T-cell (primary cell): ENCODE data around the gene ABTB2. TPM values are rescaled to one million over a fixed set of nuclear protein-coding genes. Genes with fewer than 3 reads are reported as not detected.

ENCODE experiments used
- ATAC-seq, 4 experiments: fragments of 200-7000 bp in 3 of 4; fragments of 150-1000 bp in 1 of 4; cut with Tn5 transposase; replicated peaks in 1 of 4; 1 replicate in 3 of 4; 2 replicates in 1 of 4; pipeline ENCODE4 v1.10.0; 2021; ENCODE audit warnings: moderate library complexity in 3 of 4, mild to moderate bottlenecking in 2 of 4, moderate number of reproducible peaks in 1 of 4
- CTCF ChIA-PET, 2 donors: fragments of 300-600 bp; sonication (Branson Sonifier 250); formaldehyde crosslinking; loops; one replicate each; lab custom pipeline; 2022; ENCODE audit warnings: antibody characterized with exemption in 2 of 2; lab: Charles Lee
- POLR2A ChIA-PET, 2 donors: fragments of 300-600 bp; sonication (Branson Sonifier 250); formaldehyde crosslinking; loops; one replicate each; lab custom pipeline; 2022; ENCODE audit warnings: antibody characterized with exemption in 2 of 2; lab: Charles Lee
- DNase-seq, 35 experiments: peaks; one replicate each; pipeline versions ENCODE4 v3.0.0 to v3.0.0-alpha.2; 2013 to 2023
- H3K27ac ChIP-seq: one replicate; pipeline ENCODE4 v1.5.1; 2013; ENCODE audit warnings: low read length
- H3K27me3 ChIP-seq, 2 experiments: replicated peaks in 1 of 2; 1 replicate in 1 of 2; 2 replicates in 1 of 2; pipeline versions ENCODE4 v1.6.1 to v1.7.0; 2013; ENCODE audit warnings: low read length in 1 of 2, mixed read lengths in 1 of 2; ENCODE audit not compliant: control insufficient read depth in 2 of 2, insufficient read depth in 2 of 2; ENCODE audit errors: extremely low read depth in 1 of 2
- H3K36me3 ChIP-seq, 2 donors: 1 replicate in 1 of 2; 2 replicates in 1 of 2; pipeline versions ENCODE4 v1.6.1 to v1.7.0; 2013; ENCODE audit warnings: low read length in 1 of 2; ENCODE audit not compliant: control insufficient read depth in 2 of 2, insufficient read depth in 1 of 2; ENCODE audit errors: extremely low read depth in 1 of 2
- H3K4me1 ChIP-seq, 2 experiments: 1 replicate in 1 of 2; 2 replicates in 1 of 2; pipeline versions ENCODE4 v1.6.1 to v1.7.0; 2013; ENCODE audit warnings: low read length in 2 of 2, mixed read lengths in 1 of 2; ENCODE audit not compliant: insufficient read depth in 2 of 2, control insufficient read depth in 1 of 2; ENCODE audit errors: extremely low read depth in 1 of 2
- H3K4me3 ChIP-seq, 2 donors: 1 replicate in 1 of 2; 2 replicates in 1 of 2; pipeline versions ENCODE4 v1.5.1 to v1.7.0; 2013; ENCODE audit warnings: mild to moderate bottlenecking in 2 of 2, low read length in 1 of 2, moderate library complexity in 1 of 2; ENCODE audit not compliant: control insufficient read depth in 1 of 2; ENCODE audit errors: extremely low read depth in 1 of 2
- H3K9me3 ChIP-seq: 2 replicates; pipeline ENCODE4 v1.7.0; 2013
- H3K27ac Mint-ChIP-seq, 2 donors: one replicate each; pipeline ENCODE4 v1.8.0; 2020 to 2021; ENCODE audit warnings: mild to moderate bottlenecking in 2 of 2, mixed read lengths in 2 of 2
- H3K27me3 Mint-ChIP-seq, 2 donors: one replicate each; pipeline ENCODE4 v1.8.0; 2021 to 2022; ENCODE audit warnings: mixed read lengths in 2 of 2
- H3K36me3 Mint-ChIP-seq: one replicate; pipeline ENCODE4 v1.8.0; 2021; ENCODE audit warnings: mixed read lengths
- H3K4me1 Mint-ChIP-seq, 3 donors: one replicate each; pipeline ENCODE4 v1.8.0; 2020 to 2022; ENCODE audit warnings: mixed read lengths in 3 of 3, mild to moderate bottlenecking in 1 of 3
- H3K4me3 Mint-ChIP-seq, 3 donors: one replicate each; pipeline ENCODE4 v1.8.0; 2020 to 2022; ENCODE audit warnings: mild to moderate bottlenecking in 3 of 3, mixed read lengths in 3 of 3, moderate library complexity in 3 of 3
- H3K9me3 Mint-ChIP-seq, 3 donors: one replicate each; pipeline ENCODE4 v1.8.0; 2020 to 2022; ENCODE audit warnings: mixed read lengths in 3 of 3
- WGBS: methylation state at CpG from one replicate; pipeline ENCODE4 v1.1.5; 2013; ENCODE audit warnings: missing lambda C conversion rate; ENCODE audit not compliant: insufficient coverage; 5-methylcytosine and 5-hydroxymethylcytosine counted together
- total RNA-seq, 35 experiments: library from RNA in 6 of 35; stranded (reverse) in 6 of 35; fragments of 120-200 nt in 1 of 35; gene quantifications; one replicate each; pipeline versions ENCODE4 v1.2.1 to v1.2.4 and lab custom pipeline; 2013 to 2026

The ABTB2 gene
- total RNA-seq, 5 donors from 2014 or later (not counting 1 experiment from before 2014, with no cell fraction given): 0.50 to 0.93 (median 0.82) TPM

GRCh38 chr11:34175284-34176019 lies 182.4 kb downstream of the ABTB2 start:
- H3K9me3 ChIP-seq: no peaks in the 10 kb centered on the region
- H3K4me1 ChIP-seq: peaks cover 0 to 13% of the 10 kb centered on the region in 2 experiments
- Mint-ChIP-seq H3K4me3 (peak overlapping the region in 1 of 3 donors; percentile 62), H3K9me3 (no peaks in the 10 kb centered on the region), H3K36me3 (no peaks in the 10 kb centered on the region), H3K4me1 (peaks cover 3 to 7% (median 5%) of the 10 kb centered on the region in 3 donors), H3K27ac (no peak overlapping the region), H3K27me3 (no peaks in the 10 kb centered on the region)
- H3K27ac ChIP-seq: no peak overlapping the region
- H3K36me3 ChIP-seq: no peaks in the 10 kb centered on the region
- WGBS: 100% methylated on average over 2 of the region's 7 CpGs
- ChIA-PET POLR2A (no interaction called here), CTCF (interaction anchor here (0.6 to 1.3 kb wide), 3 partner anchors 84 to 261 kb away, joined by 3 to 5 read pairs (median 3); no protein-coding TSS in a partner anchor)
- DNase-seq: no peak
- H3K27me3 ChIP-seq: peaks cover 0 to 35% of the 10 kb centered on the region in 2 experiments
- H3K4me3 ChIP-seq: no peak overlapping the region
- ATAC-seq: no peak

GRCh38 chr11:34174412-34175041 lies 183.3 kb downstream of the ABTB2 start:
- no peaks in the 10 kb centered on the region for H3K27me3 Mint-ChIP-seq
- peak overlapping the region in 1 of 2 donors; percentile 41 for H3K4me3 ChIP-seq
- H3K36me3 ChIP-seq: no peaks in the 10 kb centered on the region
- CTCF ChIA-PET: interaction anchor here (0.5 to 1.5 kb wide), 33 partner anchors 8 to 1313 kb away, joined by 3 to 27 read pairs (median 4); partner anchors contain the start of genes ABTB2 (in 2 of the 2) and NAT10 (in 1 of the 2)
- no peaks in the 10 kb centered on the region for H3K9me3 ChIP-seq
- no peaks in the 10 kb centered on the region for H3K9me3 Mint-ChIP-seq
- peaks cover 0 to 13% of the 10 kb centered on the region in 2 experiments for H3K4me1 ChIP-seq
- WGBS: 23% methylated on average over 30 of the region's 33 CpGs
- peaks cover 3 to 7% (median 5%) of the 10 kb centered on the region in 3 donors for H3K4me1 Mint-ChIP-seq
- ATAC-seq: peak; percentile 96 to 100 (median 98)
- DNase-seq: peak; percentile 38 to 85 (median 73)
- peaks cover 0 to 35% of the 10 kb centered on the region in 2 experiments for H3K27me3 ChIP-seq
- POLR2A ChIA-PET: interaction anchor here (0.6 to 0.7 kb wide), 3 partner anchors 64 to 77 kb away, joined by 6 to 10 read pairs (median 6); no protein-coding TSS in a partner anchor
- H3K27ac ChIP-seq: no peak overlapping the region
- no peaks in the 10 kb centered on the region for H3K36me3 Mint-ChIP-seq
- H3K4me3 Mint-ChIP-seq: peak overlapping the region; percentile 9 to 62 (median 37)
- H3K27ac Mint-ChIP-seq: no peak overlapping the region

DNA sequence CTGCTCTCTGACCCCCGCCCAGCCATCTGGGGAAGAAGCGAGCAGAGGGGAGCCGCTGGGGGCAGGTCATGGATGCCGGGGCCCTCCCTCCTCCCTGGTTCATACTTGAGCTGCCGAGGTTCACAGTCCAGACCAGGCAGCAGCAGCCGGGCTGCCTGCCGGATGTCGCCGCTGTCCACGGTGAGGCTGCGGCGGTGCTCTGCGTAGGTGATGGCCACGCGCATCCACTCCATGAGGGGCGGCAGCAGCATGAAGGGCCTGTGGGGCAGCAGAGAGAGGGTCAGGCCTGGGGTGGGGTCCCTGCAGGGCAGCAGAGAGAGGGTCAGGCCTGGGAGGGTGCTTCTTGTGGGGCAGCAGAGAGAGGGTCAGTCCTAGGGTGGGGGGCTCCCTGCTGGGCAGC lies 184.8 kb downstream of the ABTB2 start:
- 98% methylated on average over 9 of the region's 16 CpGs for WGBS
- no peak overlapping the region for H3K4me3 ChIP-seq
- ChIA-PET POLR2A (no interaction called here), CTCF (no interaction called here)
- no peak overlapping the region for H3K27ac Mint-ChIP-seq
- peaks cover 0 to 2% of the 10 kb centered on the region in 2 donors for H3K27me3 Mint-ChIP-seq
- ATAC-seq (no peak), DNase-seq (no peak)
- no peaks in the 10 kb centered on the region for H3K36me3 Mint-ChIP-seq
- no peaks in the 10 kb centered on the region for H3K9me3 ChIP-seq
- H3K27ac ChIP-seq: no peak overlapping the region
- peaks cover 3 to 7% (median 5%) of the 10 kb centered on the region in 3 donors for H3K4me1 Mint-ChIP-seq
- H3K27me3 ChIP-seq: peaks cover 0 to 33% of the 10 kb centered on the region in 2 experiments
- no peaks in the 10 kb centered on the region for H3K9me3 Mint-ChIP-seq
- peaks cover 0 to 13% of the 10 kb centered on the region in 2 experiments for H3K4me1 ChIP-seq
- H3K4me3 Mint-ChIP-seq: no peak overlapping the region
- no peaks in the 10 kb centered on the region for H3K36me3 ChIP-seq

DNA sequence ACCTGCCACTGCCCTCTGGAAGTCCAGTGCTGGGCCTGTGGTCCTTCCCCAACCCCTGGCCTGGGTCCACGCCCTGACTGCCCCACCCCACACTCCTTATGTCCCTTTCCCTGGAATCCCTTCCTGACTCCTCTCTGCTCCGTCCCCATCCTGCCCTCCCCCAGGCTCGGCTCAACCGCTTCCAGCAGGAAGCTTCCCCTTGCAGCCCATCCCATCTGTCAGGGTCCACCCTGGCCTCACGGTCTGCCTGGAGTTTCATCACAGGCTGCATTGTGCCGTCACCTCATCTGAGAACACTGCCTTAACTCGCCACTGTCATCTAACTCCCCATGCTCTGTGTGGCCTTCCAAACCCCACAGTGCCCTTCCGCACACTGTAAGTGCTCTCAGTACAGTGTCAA lies 188.1 kb downstream of the ABTB2 start:
- Histone ChIP-seq H3K27me3 (peaks cover 0 to 45% of the 10 kb centered on the region in 2 experiments), H3K4me3 (no peak overlapping the region), H3K27ac (no peak overlapping the region), H3K4me1 (peaks cover 0 to 12% of the 10 kb centered on the region in 2 experiments), H3K36me3 (no peaks in the 10 kb centered on the region), H3K9me3 (no peaks in the 10 kb centered on the region)
- ATAC-seq (no peak), DNase-seq (no peak)
- ChIA-PET POLR2A (no interaction called here), CTCF (no interaction called here)
- no peaks in the 10 kb centered on the region for H3K9me3 Mint-ChIP-seq
- 86% methylated on average over 7 of the region's 8 CpGs for WGBS
- H3K27ac Mint-ChIP-seq: no peak overlapping the region
- no peaks in the 10 kb centered on the region for H3K36me3 Mint-ChIP-seq
- peaks cover 1 to 5% (median 2%) of the 10 kb centered on the region in 3 donors for H3K4me1 Mint-ChIP-seq
- peaks cover 0 to 4% of the 10 kb centered on the region in 2 donors for H3K27me3 Mint-ChIP-seq
- no peak overlapping the region for H3K4me3 Mint-ChIP-seq

DNA sequence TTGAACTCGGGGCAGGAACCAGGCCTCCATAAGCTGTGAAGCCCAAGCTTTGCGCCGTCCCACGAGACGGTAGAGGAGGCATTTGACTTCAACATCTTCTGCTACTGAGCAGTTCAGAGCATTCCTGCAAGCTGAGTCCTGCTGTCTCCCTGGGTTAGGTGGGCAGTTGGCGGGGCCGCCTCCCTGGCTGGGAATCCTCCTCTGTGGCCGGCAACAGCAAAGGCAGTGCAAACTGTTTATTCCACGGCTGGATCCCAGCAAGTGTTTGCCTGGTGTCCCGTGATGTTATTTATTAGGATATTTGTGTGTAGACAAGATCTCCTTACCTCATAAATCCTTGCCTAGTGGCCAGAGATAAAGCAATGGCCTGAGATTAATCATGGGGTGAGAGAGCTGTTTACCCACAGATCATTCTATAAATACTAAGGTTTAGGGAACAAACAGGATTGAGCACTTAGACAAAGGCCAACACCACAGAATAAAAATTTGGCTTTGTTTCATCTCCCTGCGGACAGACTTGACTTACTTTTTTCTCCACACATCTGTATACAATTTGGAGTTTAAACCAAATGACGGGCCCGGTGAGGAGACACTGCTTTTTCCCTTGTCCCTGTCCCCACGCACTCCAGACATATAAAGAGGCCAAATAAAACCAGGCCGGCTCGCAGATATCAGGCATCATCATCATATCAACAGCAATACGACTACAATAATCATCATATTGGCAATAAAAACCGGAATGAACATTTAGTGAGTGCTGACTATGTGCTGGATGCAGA lies 189.0 kb downstream of the ABTB2 start:
- H3K27ac ChIP-seq: no peak overlapping the region
- ChIA-PET POLR2A (interaction anchor here in 1 of 2 donors (0.6 kb wide), 1 partner anchor 22 kb away, joined by 3 read pairs; no protein-coding TSS in a partner anchor), CTCF (interaction anchor here in 1 of 2 donors (0.9 kb wide), 1 partner anchor 207 kb away, joined by 3 read pairs; no protein-coding TSS in a partner anchor)
- Mint-ChIP-seq H3K36me3 (no peaks in the 10 kb centered on the region), H3K27me3 (peaks cover 0 to 4% of the 10 kb centered on the region in 2 donors), H3K27ac (no peak overlapping the region), H3K4me3 (no peak overlapping the region), H3K4me1 (peaks cover 0 to 3% (median 1%) of the 10 kb centered on the region in 3 donors), H3K9me3 (no peaks in the 10 kb centered on the region)
- DNase-seq (no peak), ATAC-seq (no peak)
- peaks cover 0 to 4% of the 10 kb centered on the region in 2 experiments for H3K4me1 ChIP-seq
- WGBS: 80% methylated on average over 11 of the region's 18 CpGs
- no peak overlapping the region for H3K4me3 ChIP-seq
- no peaks in the 10 kb centered on the region for H3K36me3 ChIP-seq
- H3K9me3 ChIP-seq: no peaks in the 10 kb centered on the region
- H3K27me3 ChIP-seq: peaks cover 0 to 40% of the 10 kb centered on the region in 2 experiments
